OCI-LY1 (cell line): Measurements from ENCODE around the gene VSX2.

Experiments
- EZH2 ChIP-seq: fragments of 200-600 bp; sonication (generic), shearing (Covaris generic); IDR thresholded peaks from 2 replicates; pipeline ENCODE4 v1.8.0; 2017; ENCODE audit warnings: borderline replicate concordance, mixed run types, mild to moderate bottlenecking, antibody characterized with exemption, low read length, moderate library complexity, mixed read lengths
- TF ChIP-seq, protein P1 (sequence below): fragments of 200-600 bp; sonication (generic), shearing (Covaris generic); IDR thresholded peaks from 2 replicates; pipeline ENCODE4 v1.5.1; 2017; ENCODE audit warnings: mild to moderate bottlenecking, antibody characterized with exemption, low read length, moderate library complexity, mixed read lengths

DNA sequence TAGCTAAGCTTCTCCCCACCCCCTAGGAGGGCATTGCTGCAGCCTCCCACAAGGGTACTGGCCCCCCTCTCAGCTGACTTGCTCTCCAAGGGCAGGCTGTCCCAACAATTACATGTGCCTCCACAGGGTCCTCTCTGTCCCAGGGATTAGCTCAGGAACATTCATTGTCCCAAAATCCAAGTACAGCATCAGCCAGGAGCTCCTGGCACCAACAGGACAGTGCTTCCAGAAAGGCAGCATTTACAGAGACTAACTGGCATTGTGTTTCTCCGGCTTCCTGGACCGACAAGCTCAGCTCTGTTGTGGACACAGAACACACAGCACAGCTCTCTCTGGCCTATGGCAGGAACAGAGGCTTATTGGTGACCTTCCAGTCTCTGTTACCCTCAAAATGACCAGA, 41.8 kb downstream of the VSX2 start:
- TF ChIP-seq, protein P1, sequence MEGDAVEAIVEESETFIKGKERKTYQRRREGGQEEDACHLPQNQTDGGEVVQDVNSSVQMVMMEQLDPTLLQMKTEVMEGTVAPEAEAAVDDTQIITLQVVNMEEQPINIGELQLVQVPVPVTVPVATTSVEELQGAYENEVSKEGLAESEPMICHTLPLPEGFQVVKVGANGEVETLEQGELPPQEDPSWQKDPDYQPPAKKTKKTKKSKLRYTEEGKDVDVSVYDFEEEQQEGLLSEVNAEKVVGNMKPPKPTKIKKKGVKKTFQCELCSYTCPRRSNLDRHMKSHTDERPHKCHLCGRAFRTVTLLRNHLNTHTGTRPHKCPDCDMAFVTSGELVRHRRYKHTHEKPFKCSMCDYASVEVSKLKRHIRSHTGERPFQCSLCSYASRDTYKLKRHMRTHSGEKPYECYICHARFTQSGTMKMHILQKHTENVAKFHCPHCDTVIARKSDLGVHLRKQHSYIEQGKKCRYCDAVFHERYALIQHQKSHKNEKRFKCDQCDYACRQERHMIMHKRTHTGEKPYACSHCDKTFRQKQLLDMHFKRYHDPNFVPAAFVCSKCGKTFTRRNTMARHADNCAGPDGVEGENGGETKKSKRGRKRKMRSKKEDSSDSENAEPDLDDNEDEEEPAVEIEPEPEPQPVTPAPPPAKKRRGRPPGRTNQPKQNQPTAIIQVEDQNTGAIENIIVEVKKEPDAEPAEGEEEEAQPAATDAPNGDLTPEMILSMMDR, result no peak
- no peak for TF ChIP-seq EZH2
